Spinal cord (tissue), 10 donors: ENCODE data around the gene KDM1A. TPM values are rescaled to one million over a fixed set of nuclear protein-coding genes. Genes with fewer than 3 reads are reported as not detected.
"Not testable (repeated sequence)": the region's sequence is repeated elsewhere in the genome, so short reads cannot be mapped to it uniquely, and the experiment has no call there.

ENCODE experiments used
- DNase-seq, 6 donors: peaks; one replicate each; pipeline versions ENCODE4 v3.0.0 to v3.0.0-alpha.2; 2013 to 2015; ENCODE audit warnings: low spot score in 6 of 6, low read depth in 4 of 6
- H3K27ac ChIP-seq: one replicate; pipeline ENCODE4 v1.5.1; 2013; ENCODE audit warnings: low read depth, low read length, control low read depth
- H3K27me3 ChIP-seq: one replicate; pipeline ENCODE4 v1.6.1; 2013; ENCODE audit warnings: low read length; ENCODE audit not compliant: control insufficient read depth, insufficient read depth
- H3K36me3 ChIP-seq: one replicate; pipeline ENCODE4 v1.6.1; 2013; ENCODE audit warnings: low read length; ENCODE audit not compliant: control insufficient read depth, insufficient read depth
- H3K4me1 ChIP-seq: one replicate; pipeline ENCODE4 v1.6.1; 2013; ENCODE audit warnings: low read length; ENCODE audit not compliant: control insufficient read depth, insufficient read depth
- H3K4me3 ChIP-seq: one replicate; pipeline ENCODE4 v1.5.1; 2013; ENCODE audit warnings: low read depth, low read length, control low read depth
- H3K9me3 ChIP-seq: one replicate; pipeline ENCODE4 v1.6.1; 2013; ENCODE audit warnings: low read length; ENCODE audit not compliant: control insufficient read depth, insufficient read depth
- WGBS: methylation state at CpG from one replicate; pipeline ENCODE4 v1.1.5; 2013; ENCODE audit warnings: missing lambda C conversion rate; ENCODE audit not compliant: insufficient coverage; 5-methylcytosine and 5-hydroxymethylcytosine counted together
- polyA plus RNA-seq, 2 donors: library from polyadenylated mRNA; unstranded; fragments of 120-200 nt; gene quantifications; one replicate each; pipeline ENCODE4 v1.2.1, GENCODE V29; 2013; ENCODE audit not compliant: insufficient read length in 2 of 2
- total RNA-seq, 2 donors: library from RNA; depleted of rRNA in 1 of 2; stranded (reverse); fragments of 120-200 nt in 1 of 2; fragments of >200 nt in 1 of 2; gene quantifications; one replicate each; pipeline versions ENCODE4 v1.2.3 to v1.2.4, GENCODE V29; 2013 to 2014
- donor health status: healthy.

Gene KDM1A
- total and polyA plus RNA-seq, 4 donors: 107 to 129 (median 123) TPM

DNA sequence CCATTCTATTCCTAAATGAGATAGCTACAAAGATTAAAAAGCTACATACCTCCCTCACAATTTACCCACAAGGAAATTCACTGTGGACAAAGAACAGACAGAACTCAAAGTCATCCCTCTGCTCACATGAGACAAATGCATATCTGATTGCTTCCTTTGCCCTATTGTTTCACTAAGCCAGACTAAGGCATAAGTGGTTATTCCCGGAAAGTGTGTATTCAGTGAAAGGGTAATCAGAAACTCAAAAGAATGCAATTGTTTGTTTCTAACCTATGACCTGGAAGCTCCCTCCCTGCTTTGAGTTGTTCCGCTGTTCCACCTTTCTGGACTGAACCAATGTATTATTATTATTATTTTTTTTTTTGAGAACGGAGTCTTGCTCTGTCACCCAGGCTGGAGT, 14.5 kb upstream of the KDM1A start:
- not testable (repeated sequence) for H3K4me1 ChIP-seq, H3K4me3 ChIP-seq, H3K9me3 ChIP-seq, H3K36me3 ChIP-seq, DNase-seq, H3K27me3 ChIP-seq, H3K27ac ChIP-seq
- no CpG with 5 or more reads among the region's 3 CpGs for WGBS

DNA sequence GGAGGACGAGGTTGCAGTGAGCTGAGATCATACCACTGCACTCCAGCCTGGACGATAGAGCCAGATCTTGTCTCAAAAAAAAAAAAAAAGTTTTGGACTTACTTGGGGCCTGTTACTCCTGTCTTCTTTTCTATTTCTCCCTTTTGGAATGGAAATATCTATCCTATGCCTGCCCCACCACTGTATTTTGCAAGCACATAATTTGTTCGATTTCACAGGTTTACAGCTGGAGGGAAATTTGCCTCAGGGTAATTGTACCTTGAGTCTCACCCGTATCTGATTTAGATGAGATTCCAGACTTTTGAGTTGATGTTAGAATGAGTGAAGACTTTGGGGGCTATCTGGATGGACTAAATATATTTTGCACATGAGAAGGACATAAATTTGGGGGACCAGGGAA, 12.2 kb upstream of the KDM1A start:
- 85% methylated on average over 2 of the region's 4 CpGs for WGBS
- no peak for DNase-seq
- no peaks in the 10 kb centered on the region for H3K36me3 ChIP-seq
- no peak overlapping the region for H3K4me3 ChIP-seq
- no peaks in the 10 kb centered on the region for H3K9me3 ChIP-seq
- H3K4me1 ChIP-seq: no peaks in the 10 kb centered on the region
- no peaks in the 10 kb centered on the region for H3K27me3 ChIP-seq
- no peak overlapping the region for H3K27ac ChIP-seq

DNA sequence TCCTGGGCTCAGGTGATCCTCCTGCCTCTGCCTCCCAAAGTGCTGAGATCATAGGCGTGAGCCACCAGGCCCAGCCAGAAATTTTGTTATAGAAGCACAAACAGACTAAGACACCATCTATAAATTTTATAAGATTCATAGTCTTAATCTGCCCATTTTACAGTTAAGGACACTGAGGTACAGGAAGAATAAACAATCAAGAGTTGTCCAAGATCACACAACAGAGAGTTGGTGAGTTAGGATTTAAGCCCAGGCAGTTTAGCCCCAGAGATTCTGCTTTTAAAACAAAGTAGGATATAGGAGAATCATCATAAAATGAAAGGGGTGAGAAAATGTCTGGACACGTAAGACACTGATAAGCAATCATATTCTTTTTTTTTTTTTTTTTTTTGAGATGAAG, 10.4 kb upstream of the KDM1A start:
- H3K4me1 ChIP-seq: peaks cover 4% of the 10 kb centered on the region
- DNase-seq: no peak
- no CpG with 5 or more reads among the region's 2 CpGs for WGBS
- no peak overlapping the region for H3K27ac ChIP-seq
- no peaks in the 10 kb centered on the region for H3K36me3 ChIP-seq
- no peaks in the 10 kb centered on the region for H3K27me3 ChIP-seq
- H3K9me3 ChIP-seq: no peaks in the 10 kb centered on the region
- H3K4me3 ChIP-seq: no peak overlapping the region

DNA sequence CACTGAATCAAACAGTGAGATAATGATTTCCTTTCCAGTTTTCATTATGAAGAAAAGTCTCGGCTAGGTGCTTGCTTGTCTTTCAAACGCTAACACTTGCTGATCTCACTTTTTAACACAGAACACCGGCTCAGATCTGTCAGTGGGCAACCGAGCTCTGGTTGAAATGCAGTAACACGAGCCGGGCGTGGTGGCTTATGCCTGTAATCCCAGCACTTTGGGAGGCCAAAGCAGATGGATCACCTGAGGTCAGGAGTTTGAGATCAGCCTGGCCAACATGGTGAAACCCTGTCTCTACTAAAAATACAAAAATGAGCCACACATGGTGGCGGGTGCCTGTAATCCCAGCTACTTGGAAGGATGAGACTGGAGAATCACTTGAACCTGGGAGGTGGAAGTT, 9.2 kb upstream of the KDM1A start:
- H3K4me1 ChIP-seq, H3K36me3 ChIP-seq, H3K4me3 ChIP-seq, H3K27ac ChIP-seq, H3K9me3 ChIP-seq, DNase-seq, H3K27me3 ChIP-seq: not testable (repeated sequence)
- 92% methylated on average over 8 of the region's 8 CpGs for WGBS

DNA sequence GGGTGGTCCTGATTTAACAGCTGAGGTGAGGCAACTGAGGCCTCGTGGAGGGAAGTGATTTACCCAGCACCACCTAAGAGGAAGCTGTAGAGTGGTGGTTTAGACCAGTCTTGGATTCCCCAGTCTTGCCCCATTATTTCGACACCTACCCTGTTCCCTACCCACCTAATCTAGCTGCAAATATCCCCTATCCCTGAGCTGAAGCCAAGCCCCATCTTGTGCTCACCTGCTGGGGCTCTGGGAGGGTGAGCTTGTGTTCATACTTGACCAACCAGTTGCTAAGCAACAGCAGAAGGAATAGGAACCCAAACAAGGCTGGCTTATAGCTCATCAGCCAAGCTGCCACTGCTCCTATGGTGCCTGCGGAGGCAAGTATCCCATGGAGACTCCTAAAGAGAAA, 5.6 kb upstream of the KDM1A start:
- peak in 4 of 6 donors; percentile 15 to 94 (median 41) for DNase-seq
- no peaks in the 10 kb centered on the region for H3K9me3 ChIP-seq
- WGBS: 33% methylated on average over 1 of the region's 3 CpGs
- no peaks in the 10 kb centered on the region for H3K36me3 ChIP-seq
- no peak overlapping the region for H3K27ac ChIP-seq
- H3K4me1 ChIP-seq: peaks cover 5% of the 10 kb centered on the region
- no peak overlapping the region for H3K4me3 ChIP-seq
- H3K27me3 ChIP-seq: no peaks in the 10 kb centered on the region

DNA sequence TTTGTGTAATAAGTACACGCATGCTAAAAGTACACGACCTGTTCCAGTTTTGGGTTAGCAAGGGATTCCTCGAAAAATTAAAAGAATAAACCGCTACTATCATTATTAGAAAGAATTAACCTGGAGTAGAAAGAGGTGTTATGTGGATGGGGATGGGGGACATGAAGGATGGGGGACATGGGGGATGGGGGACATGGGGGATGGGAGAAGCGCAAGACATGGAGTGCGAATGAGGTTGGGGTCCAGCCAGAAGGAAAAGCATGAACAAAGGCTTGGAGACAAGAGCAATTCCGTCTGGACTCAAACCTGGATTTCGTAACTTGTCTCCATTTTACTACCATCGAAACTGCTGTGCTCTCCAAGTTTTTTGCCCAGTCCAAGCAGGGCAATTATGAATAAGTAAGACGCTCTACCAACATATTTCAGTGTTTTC, 591 bp upstream of the KDM1A start:
- 15% methylated on average over 2 of the region's 10 CpGs for WGBS
- H3K9me3 ChIP-seq: no peaks in the 10 kb centered on the region
- peak overlapping the region; percentile 88 for H3K27ac ChIP-seq
- DNase-seq: no peak
- peak overlapping the region; percentile 92 for H3K4me3 ChIP-seq
- H3K36me3 ChIP-seq: no peaks in the 10 kb centered on the region
- no peaks in the 10 kb centered on the region for H3K27me3 ChIP-seq
- H3K4me1 ChIP-seq: peaks cover 8% of the 10 kb centered on the region

DNA sequence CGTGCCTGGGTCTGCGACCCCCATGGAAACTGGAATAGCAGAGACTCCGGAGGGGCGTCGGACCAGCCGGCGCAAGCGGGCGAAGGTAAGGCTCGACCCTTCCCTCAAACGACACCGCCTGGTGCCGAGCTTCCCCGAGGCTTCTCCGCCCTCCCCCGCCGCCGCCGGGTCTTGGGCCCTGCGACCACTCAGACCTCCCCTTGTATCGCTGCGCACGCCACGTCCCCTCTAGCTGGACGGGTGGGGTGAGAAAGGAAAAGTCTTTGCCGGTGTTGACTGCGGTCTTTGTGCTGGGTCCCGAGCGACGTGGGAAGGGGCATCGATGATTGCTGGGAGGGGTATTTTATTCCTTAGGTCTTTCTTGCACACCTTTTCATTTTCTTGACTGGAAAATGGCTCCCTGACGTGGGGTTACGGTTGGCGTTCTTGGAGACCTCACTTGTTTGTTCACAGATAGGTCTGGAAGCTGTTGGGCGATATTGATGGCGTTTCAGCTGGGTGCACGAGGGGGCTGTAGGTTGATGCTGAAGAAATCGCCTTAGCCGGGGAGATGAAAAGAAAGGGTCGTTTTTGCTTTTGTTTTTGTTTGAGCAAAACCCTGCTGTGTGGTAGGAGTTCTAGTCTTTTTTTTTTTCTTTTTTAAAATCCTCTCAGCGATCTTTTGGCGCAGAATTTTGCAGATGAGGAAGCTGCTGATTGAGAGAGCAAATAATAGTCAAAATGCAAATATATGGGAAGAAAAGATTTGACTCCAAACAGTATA, 776 bp downstream of the KDM1A start:
- WGBS: 0% methylated on average over 28 of the region's 42 CpGs
- Histone ChIP-seq H3K4me1 (peaks cover 5% of the 10 kb centered on the region), H3K27me3 (no peaks in the 10 kb centered on the region), H3K4me3 (peak overlapping the region; percentile 92), H3K27ac (peak overlapping the region; percentile 88), H3K36me3 (no peaks in the 10 kb centered on the region), H3K9me3 (no peaks in the 10 kb centered on the region)
- peak in 3 of 6 donors; percentile 35 to 82 (median 76) for DNase-seq

DNA sequence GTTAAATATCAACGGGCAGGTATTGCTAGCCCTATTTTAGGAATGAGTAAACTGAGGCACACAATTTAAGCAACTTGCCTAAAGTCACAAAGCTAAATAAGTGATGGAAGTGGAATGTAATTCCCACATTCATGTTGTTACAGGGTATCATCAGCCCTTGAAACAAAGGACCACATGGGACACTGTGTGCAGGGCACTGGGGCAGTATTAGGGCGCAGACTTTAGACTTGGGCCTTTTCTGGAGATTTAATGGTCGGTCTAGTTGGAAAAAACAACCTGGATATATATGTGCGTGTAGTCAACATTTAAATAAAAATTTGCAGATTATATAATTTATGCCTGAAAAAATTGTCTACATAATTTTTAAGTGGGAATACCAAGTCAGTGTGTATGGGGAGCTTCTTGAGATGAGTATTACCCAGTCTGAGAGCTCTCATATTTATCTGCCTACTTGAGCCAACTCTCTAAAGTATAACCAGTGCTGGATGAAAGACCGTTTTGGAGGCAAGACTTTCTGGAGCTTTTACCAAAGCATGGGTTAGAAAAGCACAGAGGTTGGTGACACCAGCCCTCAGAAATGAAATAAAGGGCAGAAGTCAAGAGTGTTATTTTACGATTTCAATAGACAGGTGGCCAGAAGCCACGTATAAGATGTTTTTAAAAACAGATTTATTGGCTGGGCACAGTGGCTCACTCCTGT, 1.6 kb downstream of the KDM1A start:
- Histone ChIP-seq H3K27ac (peak overlapping the region; percentile 88), H3K4me3 (peak overlapping the region; percentile 92), H3K4me1 (peaks cover 5% of the 10 kb centered on the region), H3K36me3 (no peaks in the 10 kb centered on the region), H3K9me3 (no peaks in the 10 kb centered on the region), H3K27me3 (no peaks in the 10 kb centered on the region)
- DNase-seq: peak in 2 of 6 donors; percentile 26 to 52
- WGBS: 14% methylated on average over 3 of the region's 7 CpGs

DNA sequence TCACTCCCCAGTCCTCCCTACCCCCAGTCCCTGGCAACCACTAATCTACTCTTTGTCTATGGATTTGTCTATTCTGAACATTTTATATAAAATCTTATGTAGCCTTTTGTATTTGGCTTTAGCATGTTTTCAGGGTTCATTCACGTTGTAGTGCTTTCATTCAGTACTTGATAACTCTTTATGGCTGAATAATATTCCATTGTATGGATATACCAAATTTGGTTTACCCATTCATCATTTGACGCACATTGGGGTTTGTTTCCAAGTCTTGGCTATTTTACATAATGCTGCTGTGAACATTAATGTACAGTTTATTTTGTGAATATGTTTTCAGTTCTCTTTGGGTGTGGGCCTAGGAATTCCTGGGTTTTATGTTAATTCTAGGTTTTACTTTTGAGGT, 2.6 kb downstream of the KDM1A start:
- Histone ChIP-seq H3K27me3 (no peaks in the 10 kb centered on the region), H3K27ac (no peak overlapping the region), H3K36me3 (no peaks in the 10 kb centered on the region), H3K4me3 (no peak overlapping the region), H3K4me1 (peaks cover 5% of the 10 kb centered on the region), H3K9me3 (no peaks in the 10 kb centered on the region)
- DNase-seq: no peak
- no CpG with 5 or more reads among the region's 2 CpGs for WGBS
